LHCN-M2 (cell line): ENCODE results near the gene EXOC3. TPM values are rescaled to one million over a fixed set of nuclear protein-coding genes. Genes with fewer than 3 reads are reported as not detected.
"Not testable (repeated sequence)": the region's sequence is repeated elsewhere in the genome, so short reads cannot be mapped to it uniquely, and the experiment has no call there.

ENCODE experiments used
- DNase-seq: peaks from one replicate; pipeline ENCODE4 v3.0.0-alpha.2; 2012; ENCODE audit warnings: low read depth
- total RNA-seq: library from RNA; depleted of rRNA; stranded (reverse); fragments of >200 nt; gene quantifications from 2 replicates; pipeline ENCODE4 v1.2.3, GENCODE V29; 2014

Gene EXOC3
- total RNA-seq, 1 experiment from 2014 or later, result 30.6 TPM

DNA sequence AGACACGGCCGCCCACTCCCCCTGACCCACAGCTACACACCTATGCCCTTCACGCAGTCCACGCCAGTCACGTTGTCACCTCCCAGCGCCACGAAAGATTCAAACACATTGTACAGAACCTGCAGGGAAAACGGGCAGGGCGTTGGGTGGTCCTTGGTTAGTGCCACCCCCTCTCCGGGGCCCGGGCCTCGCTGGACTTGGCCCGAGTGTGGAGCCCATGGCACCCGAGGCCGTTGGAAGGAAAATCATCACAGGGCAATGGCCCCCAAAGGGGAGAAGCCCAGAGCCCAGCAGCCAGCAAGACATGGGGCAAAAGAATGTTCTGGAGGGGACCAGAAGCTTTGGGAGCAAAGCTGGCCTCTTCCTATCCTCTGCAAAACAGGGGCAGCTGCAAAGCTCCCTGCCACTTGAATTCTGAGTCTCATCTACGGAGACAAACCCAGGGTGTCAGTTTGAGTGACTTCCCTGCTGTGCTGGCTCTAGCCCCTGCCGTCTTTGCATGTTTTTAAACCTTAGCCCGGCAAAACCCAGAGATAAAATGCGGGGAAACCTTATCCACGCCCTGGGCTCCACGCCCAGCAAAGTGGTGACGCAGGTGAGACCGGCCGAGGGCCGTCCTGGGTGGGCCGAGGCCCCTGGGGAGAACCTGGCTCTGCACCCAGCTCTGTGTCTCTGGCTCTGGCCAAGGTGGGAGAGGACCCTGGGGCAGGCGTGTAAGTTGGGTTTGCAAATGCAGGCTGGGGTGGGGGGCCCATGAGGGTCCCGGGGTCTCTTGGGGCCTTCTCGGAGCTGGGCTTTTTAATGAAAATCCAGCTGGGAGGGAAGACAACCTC lies 42.4 kb downstream of the EXOC3 start:
- no peak for DNase-seq

DNA sequence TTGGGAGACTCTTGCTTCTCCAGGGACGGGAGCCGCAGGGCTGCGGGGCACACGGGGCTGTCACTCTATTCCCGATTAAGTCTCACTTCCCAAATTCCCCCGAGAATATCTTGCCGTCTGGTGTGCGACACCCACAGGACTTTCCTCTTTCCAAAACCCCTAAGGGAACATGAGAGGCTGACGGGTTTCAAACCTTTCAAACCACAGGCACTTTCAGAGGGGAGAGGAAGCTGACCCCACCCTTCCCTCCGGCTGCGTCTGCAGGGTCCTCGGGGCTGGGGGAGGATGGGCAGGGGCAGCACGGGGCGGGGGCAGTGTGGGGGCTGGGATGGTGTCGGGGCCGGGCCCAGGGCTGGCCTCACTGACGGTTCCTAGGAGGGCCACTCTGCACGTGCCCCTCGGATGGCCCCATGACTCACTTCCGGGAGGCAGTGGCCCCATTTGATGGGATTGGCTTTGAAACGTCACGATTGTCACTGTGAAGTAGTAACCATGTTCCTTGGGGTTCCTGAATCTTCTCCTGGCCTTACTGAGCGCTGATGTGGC lies 43.0 kb downstream of the EXOC3 start:
- no peak for DNase-seq

DNA sequence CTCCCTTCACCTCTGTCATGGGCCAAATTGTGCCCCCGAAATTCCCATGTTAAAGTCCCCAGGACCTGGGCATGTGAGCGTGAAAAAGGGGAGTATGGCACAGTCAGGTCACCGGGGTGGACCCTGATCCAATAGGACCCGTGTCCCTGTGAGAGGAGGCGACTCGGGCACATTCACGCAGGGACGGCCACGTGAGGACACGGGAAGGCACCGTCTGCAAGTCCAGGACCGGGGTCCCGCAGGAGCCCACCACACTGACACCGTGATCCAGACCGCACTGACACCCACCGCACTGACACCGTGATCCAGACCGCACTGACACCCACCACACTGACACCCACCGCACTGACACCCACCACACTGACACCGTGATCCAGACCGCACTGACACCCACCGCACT lies 43.6 kb downstream of the EXOC3 start:
- not testable (repeated sequence) for DNase-seq

DNA sequence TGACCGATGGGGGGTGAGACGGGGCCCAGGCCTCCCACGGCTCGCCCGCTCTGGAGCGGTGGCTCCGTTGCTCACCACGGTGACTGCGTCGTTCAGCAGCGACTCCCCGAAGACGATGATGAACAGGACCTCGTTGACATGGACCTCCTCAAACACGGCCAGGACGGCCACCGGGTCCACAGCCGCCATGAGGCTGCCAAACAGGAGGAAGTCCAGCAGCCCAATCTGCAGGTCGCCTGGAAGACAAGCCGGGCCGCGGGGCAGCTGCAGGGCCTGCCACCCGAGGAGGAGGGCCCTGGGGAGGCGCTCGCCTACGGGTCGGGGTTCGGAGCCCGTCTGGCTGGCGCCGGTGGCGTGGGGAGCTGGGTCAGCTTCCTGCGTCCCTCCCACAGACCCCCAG lies 45.3 kb downstream of the EXOC3 start:
- no peak for DNase-seq

DNA sequence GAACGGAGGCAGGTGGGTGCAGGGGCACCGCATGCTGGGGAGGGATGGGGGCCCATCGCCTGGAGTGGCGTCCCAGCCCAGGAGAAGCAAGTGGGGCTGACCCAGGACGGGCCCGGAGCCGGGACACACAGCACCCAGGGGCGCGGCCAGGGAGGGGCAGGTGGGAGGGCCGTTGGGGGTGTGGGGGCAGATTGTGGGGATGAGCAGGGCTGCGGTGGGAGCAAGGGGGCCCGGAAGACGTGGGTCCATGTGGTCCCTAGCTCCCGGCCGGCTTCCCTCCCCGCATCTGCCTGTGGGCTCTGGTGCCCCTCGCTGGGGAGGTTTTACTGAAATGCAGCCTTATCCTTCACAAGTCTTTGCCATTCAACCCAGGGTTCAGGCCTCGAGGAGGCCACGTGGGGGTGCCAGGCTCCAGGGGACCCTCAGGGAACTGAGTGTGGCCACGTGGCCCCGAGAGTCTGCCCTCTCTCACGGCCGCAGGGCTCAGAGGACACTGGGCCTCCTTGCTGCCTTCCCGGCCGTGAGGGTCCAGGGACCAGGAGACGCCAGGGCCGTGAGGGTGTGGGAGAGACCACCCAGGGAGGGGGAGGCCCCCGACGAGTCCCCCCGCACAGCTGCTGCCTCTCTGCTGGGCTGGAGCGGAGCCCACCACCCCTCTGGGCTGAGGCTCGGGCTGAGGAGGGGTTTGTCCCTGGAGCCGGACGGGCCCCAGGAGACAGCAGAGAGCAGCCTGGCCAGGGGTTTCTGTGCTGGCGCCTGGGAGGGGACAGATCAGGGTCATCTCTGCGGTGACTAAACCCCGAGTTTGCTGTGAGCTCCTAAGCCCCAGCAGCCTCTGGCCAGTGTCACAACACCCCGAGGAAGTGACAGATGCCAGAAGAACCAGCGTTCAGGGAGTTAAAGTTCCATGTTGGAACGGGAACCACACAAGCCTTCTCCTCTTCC lies 46.0 kb downstream of the EXOC3 start:
- no peak for DNase-seq

DNA sequence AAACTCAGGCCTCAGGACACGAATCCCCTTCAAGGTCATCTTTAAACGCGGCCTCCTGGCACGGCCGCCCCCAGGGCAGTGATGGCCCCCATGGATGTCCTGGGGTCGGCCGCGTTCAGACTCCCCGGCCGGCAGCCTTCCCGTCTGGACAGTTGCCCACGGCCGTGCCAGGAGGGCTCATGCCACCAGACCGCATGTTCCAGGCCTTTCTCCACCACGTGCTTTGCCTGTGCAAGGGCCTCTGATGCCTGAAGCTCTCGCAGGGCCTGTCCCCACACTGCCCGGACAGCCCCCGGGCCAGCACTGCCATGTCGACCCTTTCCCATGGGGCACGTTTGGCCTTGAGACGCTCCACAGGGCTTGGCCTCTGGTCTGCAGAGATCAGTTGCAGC lies 46.7 kb downstream of the EXOC3 start:
- no peak for DNase-seq

DNA sequence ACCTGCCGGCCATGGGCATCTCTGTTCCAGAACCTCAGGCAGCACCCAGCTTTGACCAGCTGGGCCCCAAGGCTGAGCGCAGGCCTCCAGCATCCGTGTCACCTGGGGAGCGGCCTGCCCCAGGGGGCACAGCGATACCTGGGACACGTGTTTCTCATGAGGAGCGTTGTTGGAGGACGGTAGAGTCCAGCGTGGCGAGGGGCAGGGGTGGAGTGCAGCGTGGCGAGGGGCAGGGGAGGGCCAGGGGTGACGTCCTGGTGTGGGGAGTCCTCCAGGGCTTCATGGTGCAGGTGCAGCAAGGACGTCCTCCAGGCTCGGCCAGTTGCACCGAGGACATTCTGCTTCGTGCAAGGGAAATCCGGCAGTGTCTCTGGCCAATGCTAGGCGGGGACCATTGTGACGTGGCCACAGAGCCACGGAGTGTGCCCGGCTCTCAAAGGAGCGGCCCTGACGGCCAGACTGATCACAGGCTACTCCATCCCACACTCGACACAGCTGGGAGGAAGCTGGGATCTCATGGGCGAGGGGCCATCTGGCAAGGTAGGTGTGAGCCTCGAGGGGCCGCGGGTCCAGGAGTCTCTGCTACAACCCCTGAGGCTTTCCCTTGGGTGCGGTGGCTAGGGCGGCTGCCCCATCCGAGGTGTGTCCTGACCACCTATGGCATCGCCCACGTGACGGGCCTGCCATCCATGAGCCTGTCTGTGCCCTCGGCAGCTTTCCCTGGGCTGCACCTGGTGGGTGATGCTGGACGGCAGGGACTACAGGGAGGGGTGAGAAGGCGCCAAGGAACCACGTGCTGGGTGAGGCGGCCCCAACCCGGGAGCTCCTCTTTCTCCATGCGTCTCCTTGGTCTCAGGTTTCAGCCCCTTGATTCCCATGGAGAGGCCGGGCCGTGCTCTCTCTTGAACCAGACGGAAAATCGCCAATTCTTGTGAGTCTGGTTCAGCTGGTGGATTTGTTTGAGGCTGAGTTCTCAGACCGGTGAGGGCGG lies 47.4 kb downstream of the EXOC3 start:
- no peak for DNase-seq

DNA sequence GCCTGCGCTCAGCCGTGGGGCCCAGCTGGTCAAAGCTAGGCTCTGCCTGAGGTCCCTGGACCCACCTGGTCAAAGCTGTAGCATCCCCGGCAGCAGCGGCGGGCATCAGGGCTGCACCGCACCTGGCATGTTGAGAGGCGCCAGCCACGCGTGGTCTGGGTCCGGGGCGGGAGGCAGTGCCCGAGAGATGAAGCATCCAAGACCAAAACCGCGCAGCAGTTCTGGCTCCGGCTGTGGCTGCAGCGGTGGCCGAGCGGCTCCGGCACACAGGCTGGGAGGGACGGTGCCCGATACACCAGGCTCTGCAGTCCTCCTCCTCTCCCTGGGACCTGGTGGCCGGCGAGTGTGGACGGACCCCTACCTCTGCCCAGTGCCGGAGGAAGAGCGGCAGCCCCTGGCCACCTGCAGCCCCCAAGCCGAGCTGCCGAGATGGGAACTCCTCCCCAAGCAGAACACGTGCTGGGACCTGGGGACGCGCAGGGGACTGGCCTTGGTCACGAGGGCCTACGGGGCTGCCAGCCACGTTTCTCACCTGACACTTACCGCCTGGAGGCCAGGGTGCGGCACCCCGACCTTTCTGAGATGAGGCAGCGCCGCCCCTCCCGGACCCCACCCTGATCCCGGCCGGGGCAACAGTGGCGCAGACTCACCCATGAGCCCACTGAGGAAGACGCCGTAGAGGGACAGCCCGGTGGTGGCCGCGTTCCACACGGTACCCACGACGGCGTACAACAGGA lies 48.3 kb downstream of the EXOC3 start:
- DNase-seq, result no peak

DNA sequence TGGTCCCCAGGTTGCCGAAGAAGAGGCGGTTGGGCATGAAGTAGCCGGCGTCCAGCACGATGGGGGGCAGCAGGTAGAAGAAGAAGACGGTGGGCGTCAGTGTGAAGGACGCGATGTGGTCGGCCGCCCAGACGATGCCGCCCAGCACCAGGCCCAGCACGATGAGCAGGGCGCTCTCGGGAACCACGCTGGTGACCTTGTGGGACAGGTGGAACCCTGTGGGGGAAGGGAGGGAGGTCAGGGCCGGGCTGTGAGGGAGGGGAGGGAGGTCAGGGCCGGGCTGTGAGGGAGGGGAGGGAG lies 48.8 kb downstream of the EXOC3 start:
- no peak for DNase-seq

DNA sequence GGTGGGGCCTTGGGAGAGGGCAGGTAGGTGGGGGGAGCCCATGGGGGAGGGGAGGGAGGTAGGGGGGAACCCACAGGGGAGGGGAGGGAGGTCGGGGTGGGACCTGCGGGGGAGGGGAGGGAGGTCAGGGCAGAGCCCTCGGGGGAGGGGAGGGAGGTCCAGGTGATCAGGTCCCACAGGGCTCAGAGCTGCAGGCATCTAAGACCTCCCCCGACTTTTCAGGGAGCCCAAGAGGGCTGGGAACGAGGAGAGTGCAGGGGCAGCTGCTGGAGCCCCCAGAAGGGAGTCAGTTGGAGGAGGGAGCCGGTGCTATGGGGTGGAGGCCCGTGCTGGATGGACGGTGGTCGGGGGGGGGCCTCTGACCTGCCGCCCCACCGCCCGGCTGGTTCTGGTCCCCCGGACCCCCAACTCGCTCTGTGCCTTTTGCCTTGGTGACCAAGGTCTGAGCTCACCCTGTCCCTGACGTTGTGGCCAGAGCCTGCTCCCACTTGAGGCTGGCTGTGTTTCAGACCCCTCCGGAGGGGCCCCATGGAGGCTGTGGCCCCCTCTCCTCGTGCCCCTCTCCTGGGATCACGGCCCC lies 49.4 kb downstream of the EXOC3 start:
- no peak for DNase-seq

DNA sequence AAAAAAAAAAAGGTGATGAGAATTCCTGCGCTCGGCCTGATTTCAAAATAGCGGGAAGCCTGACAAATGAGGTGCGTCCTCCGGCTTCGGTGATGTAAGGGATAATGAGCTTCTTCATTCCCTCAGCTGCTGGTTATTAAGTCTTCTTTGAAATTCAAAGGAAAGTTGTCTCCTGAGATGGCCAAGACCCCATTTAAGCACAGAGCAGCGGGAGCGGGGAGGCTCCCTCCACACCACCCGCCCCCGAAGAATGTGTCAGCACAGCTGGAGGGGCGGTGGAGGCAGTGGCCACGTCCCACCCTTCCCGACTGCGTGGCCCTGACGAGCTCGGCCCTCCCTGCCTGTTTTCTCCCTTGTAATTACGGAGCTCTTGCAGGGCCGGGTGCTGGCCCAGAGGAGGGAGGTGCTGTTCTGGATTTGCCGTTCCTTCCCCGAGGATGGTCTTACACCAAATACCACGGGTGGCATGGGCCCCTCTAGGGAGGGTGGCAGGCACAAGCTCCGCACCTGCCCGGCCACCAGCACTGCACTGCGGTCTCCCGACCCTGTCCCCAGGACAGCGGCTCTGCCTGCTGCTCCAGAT lies 50.2 kb downstream of the EXOC3 start:
- DNase-seq, result no peak

DNA sequence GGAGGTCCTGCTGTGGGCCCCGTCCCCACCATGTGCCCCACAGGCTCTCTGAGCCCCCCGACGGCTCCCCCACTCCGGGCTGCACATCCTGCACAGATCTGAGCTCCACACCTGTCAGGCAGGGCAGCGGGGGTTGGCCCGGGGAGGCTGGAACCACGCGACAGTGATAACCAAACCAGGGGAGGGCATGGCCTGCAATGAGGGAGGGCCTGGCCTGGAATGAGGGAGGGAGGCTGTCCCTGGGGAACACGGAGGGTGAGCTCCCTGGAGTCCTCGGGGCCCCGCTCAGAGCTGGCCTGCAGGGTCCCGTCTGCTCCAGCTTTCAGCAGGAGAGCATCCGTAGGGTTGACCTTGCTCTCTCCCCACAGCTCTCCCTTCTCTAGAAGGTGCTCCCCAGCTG lies 50.8 kb downstream of the EXOC3 start:
- DNase-seq, result no peak

DNA sequence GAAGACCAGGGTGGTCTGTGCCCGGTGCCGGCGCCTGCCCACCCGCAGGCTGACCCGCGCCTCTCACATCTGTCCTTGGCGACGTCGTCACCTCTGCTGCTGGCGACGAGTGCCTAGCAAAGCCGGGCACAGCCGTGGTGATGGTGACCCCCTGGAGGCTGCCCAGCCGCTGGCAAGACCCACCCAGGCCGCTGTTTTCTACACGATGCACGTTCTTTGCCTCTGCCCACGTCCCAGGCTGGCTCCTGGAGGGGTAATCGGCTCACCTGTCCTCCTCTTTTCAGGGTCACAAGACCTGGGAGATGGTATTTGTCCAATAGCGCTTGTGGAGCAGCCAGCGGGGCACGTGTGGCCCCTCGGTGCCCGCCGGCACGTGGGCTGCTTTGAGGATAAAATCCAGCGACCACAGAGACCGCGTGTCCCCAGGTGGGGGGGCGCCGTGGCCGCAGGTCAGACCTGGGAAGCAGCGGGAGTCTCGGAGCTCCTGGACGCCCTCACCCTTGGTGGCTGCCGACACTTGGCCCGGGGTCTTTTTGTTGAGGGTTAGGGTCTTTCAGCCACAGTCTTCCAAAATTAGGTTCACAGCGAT lies 51.8 kb downstream of the EXOC3 start:
- DNase-seq, result no peak

DNA sequence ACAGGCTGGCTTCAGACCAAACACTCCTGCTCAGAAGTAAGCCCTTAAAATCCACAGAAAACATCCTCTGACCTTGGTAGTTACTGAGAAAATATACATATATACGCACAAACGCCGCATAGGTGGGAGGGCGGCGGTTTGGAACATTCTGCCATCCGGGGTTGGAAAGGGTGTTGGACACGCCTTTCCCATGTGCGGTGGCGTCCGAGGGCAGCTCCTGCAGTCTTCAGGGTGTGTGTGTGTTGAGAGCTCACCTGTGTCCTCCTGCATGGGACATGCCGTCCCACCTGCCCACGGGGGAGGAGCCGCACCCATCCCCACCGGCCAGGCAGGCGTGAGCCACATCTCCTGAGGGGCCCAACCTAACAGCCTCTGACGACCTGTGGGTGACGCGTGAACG lies 53.1 kb downstream of the EXOC3 start:
- no peak for DNase-seq

DNA sequence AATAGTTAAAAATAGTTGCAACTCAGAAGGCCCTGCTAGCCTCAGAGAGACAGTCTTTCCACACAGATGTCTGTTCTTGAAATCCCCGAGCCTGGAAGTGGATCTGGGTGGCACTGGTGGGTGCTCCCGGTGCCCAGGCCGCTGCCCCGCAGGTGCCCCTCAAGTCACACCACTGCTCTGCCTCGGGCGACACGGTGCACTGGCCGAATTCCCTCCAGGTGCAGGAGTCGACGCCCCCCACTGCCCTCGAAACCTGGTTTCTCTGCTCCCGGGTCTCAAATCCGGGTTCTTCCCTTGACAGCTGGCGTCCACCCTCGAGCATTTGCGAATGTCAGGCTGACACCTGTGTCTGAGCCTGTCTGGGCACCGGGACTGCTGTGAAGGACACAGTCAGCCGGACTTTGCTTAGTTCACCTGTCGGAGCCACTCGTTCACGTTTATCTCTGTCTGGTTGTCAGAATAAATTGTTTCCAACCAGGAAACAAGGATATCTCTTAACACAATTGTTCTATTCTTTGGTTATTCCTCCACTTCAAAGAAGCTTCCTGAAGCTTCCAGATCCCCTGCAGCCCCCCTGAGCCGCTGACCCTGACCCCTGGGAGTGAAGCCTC lies 54.2 kb downstream of the EXOC3 start:
- DNase-seq, result no peak

DNA sequence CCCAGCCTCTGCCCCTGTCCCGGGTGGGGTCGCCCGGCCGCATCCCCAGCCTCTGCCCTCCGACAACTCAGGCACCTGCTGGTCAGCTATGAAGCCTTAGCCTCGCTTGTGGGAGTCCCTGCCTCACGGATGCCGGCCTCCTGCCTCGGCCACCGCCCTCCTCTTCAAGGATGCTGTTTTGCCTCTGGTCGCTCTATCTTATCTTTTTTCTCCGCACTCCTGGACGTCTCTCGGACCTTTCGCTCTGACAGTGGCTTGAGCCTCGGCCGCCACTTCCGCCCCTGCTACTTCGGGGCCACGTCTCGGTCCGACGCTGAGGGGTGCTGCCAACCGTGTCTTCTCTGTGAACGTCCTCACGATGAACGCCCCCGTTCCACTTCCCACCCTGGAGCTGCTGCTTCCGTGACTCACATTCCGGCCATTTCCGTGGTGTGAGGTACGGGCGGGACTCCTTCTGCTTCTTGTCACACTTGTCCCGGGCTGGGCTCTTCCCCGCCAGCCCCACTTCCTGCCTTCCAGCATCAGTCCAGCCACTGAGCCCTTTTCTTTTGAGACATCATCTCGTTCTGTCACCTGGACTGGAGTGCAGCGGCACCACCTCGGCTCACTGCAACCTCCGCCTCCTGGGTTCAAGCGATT lies 55.0 kb downstream of the EXOC3 start:
- no peak for DNase-seq

DNA sequence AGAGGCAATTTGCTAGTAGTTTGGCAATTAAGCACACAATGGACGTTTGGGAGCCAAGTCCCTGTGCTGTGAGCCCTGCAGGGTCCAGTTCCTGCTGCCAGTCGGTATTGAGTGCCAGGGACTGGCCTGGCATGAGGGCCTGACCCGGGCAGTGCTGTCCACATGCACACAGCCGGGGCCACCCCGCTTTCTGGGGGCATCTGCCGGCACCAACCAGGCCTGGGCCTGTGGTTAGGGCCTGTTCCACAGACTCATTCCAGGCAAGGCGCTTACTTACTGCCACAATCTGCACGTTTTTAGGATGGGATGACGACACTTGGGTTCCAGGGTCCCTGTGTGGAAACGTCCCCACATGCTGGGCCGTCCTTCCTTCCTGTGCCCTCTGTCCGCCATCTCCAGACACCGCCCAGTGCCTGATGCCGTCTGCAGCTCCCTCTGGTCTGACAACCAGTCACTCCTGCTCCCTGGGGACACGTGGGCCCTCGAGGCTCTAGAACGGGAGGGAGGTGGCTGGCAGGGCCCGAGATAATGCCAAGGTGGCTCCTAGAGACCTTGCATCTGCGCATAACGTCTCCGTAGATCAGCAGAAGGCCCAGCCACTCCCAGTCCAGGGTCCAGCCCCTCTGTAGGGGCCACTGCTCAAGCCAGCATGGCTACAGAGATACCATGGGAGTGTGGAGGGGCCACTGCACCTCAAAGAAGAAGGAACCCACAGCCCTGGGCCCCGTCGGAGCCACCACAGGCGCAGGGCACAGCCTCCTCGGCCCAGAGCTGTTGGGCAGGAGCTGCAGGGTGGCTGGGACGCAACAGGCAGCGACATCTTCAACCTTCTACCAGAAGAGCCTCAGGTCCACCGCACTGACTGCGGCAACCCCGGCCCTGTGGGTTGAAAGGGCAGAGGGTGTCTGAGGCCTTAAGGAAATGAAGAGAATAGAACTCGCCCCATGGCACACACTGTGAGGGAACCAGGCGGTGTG lies 56.5 kb downstream of the EXOC3 start:
- DNase-seq, result no peak
